Measurements from ENCODE around the gene FAIM2. TPM values are rescaled to one million over a fixed set of nuclear protein-coding genes. Genes with fewer than 3 reads are reported as not detected.

The FAIM2 gene
- total and polyA plus RNA-seq, 9 of the 15 experiments (the other 6 are each of a cell fraction or from before 2014, with no cell fraction given) = 0.01 to 0.10 TPM; not detected in 7

DNA sequence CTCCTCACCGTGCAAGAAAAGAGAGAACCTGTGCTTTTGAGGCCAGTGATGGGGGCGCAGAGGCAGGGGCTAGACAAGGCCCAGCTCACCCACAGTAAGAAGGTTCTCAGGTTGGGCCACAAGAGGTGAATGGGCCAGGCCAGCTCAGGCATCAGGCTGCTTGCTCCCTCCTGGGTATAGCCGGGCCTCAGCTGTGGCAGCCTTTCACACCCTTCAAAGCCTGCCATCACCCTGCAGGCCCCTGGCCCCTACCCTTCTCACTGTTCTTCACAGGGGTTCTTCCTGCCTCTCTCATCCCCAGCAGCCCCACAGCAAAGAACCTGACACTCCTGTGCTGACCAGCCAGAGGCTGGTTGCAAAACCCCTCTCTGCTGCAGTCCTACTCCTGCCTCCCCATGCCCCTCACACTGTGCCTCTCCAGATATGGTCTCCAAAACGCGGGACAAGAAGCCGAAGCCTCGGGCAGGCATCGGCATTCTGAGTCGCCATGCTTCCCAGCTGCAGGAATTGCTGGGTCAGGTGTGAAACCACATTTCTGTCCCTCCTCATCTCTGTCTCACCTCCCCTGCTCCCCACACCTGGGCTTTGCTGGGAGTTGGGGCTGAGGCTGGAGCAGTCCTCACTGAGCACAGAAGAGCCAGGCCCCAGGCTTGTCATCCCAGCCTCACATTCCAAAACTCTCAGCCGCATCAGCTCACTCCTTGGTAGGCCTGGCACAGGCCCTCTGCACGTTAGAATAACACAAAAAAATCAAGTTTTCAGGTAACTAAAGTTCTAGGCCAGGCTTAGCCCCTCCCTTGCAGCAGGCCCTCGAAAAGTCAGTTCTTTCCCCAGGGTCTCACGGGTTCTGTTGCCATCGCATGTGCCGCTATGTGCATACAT is 6.9 kb upstream of the FAIM2 start:
- DNase-seq (ENCODE audit: extremely low read depth in 1 of 4, low spot score in 3 of 4) (no peak), FAIRE-seq (no peak), ATAC-seq (peak; percentile 10; the same call in 2 of the 3 replicates)
- CTCF ChIA-PET (ENCODE audit: low intra/inter-chr PET ratio) = no interaction called here
- POLR2A ChIA-PET = interaction anchor here (0.7 kb wide), 1 partner anchor 25 kb away, joined by 3 read pairs; no protein-coding TSS in a partner anchor
- in situ Hi-C loops (cut with MboI) (no loop called here), intact Hi-C loops (cut with micrococcal nuclease) (loop anchor here (5.0 kb wide), 1 partner anchor 43 kb away; no protein-coding TSS in a partner anchor)
- H3K36me3 ChIP-seq (ENCODE audit: control insufficient read depth, insufficient read depth, low read length) = no peaks in the 10 kb centered on the region
- no peaks in the 10 kb centered on the region for H4K20me1 ChIP-seq (replicated peaks; ENCODE audit: control insufficient read depth, insufficient read depth, low read length)
- BruUV-seq (replicated peaks) = no TSS peak
- H3K9me1 ChIP-seq (ENCODE audit: control insufficient read depth, insufficient read depth, low read length) = no peaks in the 10 kb centered on the region
- no peaks in the 10 kb centered on the region; a peak in 1 of 5 replicates for H3K27me3 ChIP-seq (ENCODE audit: control insufficient read depth in 2 of 2, insufficient read depth in 2 of 2, low read length in 2 of 2)
- H3K27ac ChIP-seq (ENCODE audit: extremely low read depth, low read depth, low read length) = no peak overlapping the region
- H3K9me3 ChIP-seq (replicated peaks; ENCODE audit: control insufficient read depth, insufficient read depth, low read depth, low read length) = no peaks in the 10 kb centered on the region
- no peaks in the 10 kb centered on the region for H3K79me2 ChIP-seq (ENCODE audit: control insufficient read depth, insufficient read depth, low read length)
- H3K4me3 ChIP-seq = no peak overlapping the region
- peak overlapping the region; percentile 78 for H2AFZ ChIP-seq (ENCODE audit: low read depth, low read length)
- peaks cover 14 to 24% of the 10 kb centered on the region in 2 experiments; a peak in 4 of 5 replicates for H3K4me1 ChIP-seq (replicated peaks in 1 of 2; ENCODE audit: control insufficient read depth in 2 of 2, insufficient read depth in 2 of 2, low read length in 2 of 2)
- TF ChIP-seq MXI1 (IDR thresholded peaks at IDR 0.05; ENCODE audit: low read depth, low read length) (no peak), NR2C2 (CRISPR knock-in tag; IDR thresholded peaks at IDR 0.05) (no peak), NR2C2 (tag; IDR thresholded peaks at IDR 0.05) (0 out of 2 replicates have a peak, but pooled peaks have one; percentile 2), CREB1 (IDR thresholded peaks at IDR 0.05) (no peak), CREB1 (CRISPR knock-in tag; IDR thresholded peaks at IDR 0.05) (no peak)
- no peak overlapping the region for H3K4me2 ChIP-seq (ENCODE audit: insufficient read depth, low read length)
- peak overlapping the region in 1 of 2 experiments; percentile 76; a peak in 1 of 4 replicates for H3K9ac ChIP-seq (ENCODE audit: insufficient read depth in 1 of 2, low read depth in 2 of 2, low read length in 2 of 2)
- WGBS (ENCODE audit: insufficient coverage, low coverage, missing lambda C conversion rate) = 74% methylated on average over 15 of the region's 15 CpGs
